ENCODE results near the gene OSGIN1.

OSGIN1 gene

DNA sequence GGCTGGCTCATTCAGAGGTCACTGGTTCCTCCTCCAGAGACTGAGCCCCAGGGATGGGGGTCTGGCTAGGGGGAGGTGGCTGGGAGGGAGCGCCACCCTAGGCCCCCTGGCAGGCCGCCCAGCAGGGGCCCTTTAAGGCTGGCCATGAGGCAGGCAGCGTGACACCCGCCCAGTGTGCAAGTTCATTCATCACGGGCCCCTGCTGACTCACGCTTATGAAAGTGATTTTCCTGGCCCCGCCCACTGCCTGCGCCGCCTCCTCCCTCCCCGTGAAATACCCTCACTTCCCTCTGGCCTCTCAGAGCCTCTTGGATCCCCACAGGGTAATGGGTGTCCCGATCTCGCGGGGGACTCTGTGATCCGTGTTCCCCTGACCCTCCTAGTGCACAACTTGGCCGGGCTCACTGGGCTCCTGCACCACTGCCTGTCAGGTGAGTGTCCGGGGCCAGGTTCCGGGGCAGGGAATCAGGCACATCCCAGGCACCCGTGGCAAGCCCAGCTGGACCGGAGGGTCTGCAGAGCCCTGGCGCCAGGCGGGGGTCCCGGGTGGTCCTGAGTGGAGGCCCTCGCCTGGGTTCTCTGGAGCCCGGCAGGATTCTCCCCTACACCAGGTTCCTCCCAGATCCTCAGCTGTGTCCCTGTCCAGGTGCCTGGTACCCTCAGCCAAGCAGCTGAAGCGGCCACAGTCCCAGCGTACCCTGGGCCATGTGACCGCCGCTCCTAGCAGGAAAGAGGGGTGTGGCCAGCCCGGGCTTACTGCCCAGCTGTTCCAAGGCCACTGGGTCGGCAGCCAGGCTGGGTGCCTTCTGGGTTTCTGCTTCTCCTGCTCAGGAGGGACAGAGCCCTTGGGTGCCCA, at the start of gene OSGIN1:
Gene OSGIN1, plus strand, starts transcription at position 301 of the 856 bp plus-strand sequence. CDS start 4,432 bp downstream, outside the sequence.
- DNase-seq, result peak; percentile 86

- no peak for DNase-seq
Observed at GRCh38 chr16:83903751-83904150, 49.3 kb upstream of the OSGIN1 start.

GRCh38 chr16:83906683-83907082, 46.4 kb upstream of the OSGIN1 start:
- DNase-seq, result no peak

- no peak for DNase-seq
Observed at GRCh38 chr16:83907111-83907510, 45.9 kb upstream of the OSGIN1 start.

GRCh38 chr16:83907631-83908250, 45.3 kb upstream of the OSGIN1 start:
- DNase-seq, result no peak

GRCh38 chr16:83908798-83909197, 44.2 kb upstream of the OSGIN1 start:
- no peak for DNase-seq

DNA sequence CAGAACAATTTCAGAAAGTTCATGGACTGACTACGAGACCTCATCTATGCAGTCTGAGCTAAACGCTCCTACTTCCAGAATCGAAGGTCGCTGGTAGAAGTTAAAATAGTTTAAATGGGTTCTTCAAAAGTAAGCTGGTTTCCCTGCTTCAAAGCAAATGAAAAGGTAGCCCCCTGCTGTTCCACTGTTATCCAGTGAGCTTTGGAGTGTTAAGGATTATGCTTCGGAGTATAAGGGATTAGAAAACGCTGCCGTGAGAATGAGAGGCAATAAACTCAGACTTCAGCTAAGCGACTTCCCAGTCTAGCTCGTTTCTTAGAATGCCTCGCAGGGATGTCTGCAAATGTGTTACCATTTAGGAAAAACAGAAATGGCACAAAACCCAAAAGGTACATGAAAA, 41.8 kb upstream of the OSGIN1 start:
- DNase-seq, result no peak

- no peak for DNase-seq
Observed at GRCh38 chr16:83912519-83913244, 40.4 kb upstream of the OSGIN1 start.

- no peak for DNase-seq
Observed at GRCh38 chr16:83913245-83913633, 39.8 kb upstream of the OSGIN1 start.

DNA sequence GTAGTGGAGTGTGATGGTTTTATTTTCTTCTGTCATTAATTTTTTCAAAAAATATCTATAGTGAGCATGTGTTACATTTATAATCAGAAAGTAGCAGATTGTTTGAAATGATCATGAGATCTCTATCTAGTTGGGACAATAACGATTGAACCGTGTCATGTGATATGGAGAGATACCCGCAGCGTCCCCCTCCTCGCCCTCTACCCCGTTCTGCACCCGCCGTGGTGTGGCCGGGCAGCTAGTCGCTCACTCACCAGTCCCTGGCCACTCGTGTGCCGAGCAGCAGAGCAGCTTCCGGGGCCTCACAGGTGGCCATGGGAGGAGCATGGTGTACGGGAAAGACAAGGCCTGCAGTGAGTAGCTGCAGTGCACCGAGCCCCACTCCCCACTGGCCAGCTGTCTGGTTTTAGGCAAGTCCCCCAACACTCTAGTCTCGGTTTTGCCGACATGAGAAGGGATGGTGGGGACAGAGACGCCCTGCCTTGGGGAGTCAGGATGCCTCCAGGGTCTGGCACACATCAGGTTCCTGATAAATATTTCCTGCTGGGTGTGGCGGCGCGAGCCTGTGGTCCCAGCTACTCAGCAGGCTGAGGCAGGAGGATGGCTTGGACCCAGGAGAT, 38.8 kb upstream of the OSGIN1 start:
- no peak for DNase-seq

- no peak for DNase-seq
Observed at GRCh38 chr16:83915081-83915480, 38.0 kb upstream of the OSGIN1 start.

DNA sequence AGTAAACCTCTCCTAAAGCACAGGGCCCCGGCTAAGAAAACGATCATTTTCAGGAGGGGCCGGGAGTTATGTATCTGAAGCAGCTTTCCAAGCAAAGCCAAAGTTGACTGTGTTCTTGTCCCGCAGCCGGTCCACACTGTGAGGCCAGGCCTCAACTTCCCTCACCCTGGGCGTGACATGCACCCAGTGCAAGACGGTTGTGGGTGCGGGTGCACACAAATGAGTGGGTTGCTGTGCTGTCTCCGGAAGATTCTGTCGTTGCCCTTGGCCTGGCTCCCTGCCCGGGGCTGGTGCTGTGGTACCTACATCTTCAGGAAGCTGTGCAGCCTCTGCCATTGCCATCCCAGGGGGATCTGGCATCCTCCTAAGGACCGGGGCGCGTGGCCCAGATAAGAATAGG, 37.5 kb upstream of the OSGIN1 start:
- no peak for DNase-seq

GRCh38 chr16:83917152-83918120, 35.6 kb upstream of the OSGIN1 start:
- DNase-seq, result no peak

DNA sequence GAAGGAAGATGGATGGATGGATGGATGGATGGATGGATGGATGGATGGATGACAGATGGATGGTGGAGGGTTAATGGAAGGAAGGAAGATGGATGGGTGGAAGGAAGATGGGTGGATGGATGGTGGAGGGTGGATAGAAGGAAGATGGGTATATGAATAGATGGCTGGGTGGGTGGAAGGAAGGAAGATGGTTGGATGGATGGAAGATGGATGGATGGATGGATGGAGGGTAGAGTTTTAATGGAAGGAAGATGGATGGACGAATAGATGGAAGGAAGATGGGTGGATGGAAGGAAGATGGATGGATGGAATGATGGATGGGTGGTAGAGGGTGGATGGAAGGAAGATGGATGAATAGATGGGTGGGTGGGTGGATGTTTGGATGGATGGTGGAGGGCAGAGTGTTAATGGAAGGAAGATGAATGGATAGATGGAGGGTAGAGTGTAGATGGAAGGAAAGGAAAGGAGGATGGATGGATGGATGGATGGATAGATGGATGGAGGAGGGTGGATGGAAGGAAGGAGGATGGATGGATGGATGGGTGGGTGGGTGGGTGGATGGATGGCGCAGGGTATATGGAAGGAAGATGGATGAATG, 32.0 kb upstream of the OSGIN1 start:
- DNase-seq, result no peak

- DNase-seq, result no peak
Observed at GRCh38 chr16:83923581-83924365, 29.3 kb upstream of the OSGIN1 start.

DNA sequence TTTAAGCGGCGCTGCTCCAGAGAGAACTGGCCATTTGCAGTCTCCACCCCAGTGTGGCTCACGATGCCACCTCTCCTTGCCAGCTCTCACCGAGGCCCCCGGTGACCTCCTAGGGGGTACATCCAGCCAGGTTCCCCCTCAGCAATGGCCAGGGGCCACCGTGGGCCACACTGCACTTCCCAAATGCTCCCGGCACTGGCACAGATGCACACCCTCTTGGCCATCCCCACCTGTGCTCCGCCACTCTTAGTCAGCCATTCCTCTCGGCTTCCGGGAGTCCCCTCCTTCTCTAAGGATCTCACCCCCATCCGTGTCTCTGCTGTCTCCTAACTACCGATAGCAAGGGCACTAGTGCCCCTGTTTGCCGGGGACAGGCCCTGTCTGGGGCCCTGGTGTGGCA, 28.4 kb upstream of the OSGIN1 start:
- DNase-seq, result no peak

GRCh38 chr16:83925095-83925905, 27.7 kb upstream of the OSGIN1 start:
- DNase-seq, result no peak

- no peak for DNase-seq
Observed at GRCh38 chr16:83925957-83926725, 26.9 kb upstream of the OSGIN1 start.

All from activated CD4-positive, alpha-beta T cell treated with anti-CD3 and anti-CD28 coated beads, Interleukin-2, amount 50 U/mL, for 16 hours (primary cell).